Esophagus muscularis mucosa (tissue), 4 donors: Measurements from ENCODE around the gene CASD1. TPM values are rescaled to one million over a fixed set of nuclear protein-coding genes. Genes with fewer than 3 reads are reported as not detected.

Experiments used
- DNase-seq: peaks from one replicate; pipeline ENCODE4 v3.0.0-alpha.2; 2017; ENCODE audit errors: extremely low spot score
- H3K27ac ChIP-seq, 4 donors: fragments of 200-600 bp; sonication (generic); replicated peaks in 1 of 4; 1 replicate in 3 of 4; 2 replicates in 1 of 4; pipeline ENCODE4 v1.5.1; 2016 to 2019; ENCODE audit warnings: mild to moderate bottlenecking in 1 of 4
- H3K27me3 ChIP-seq, 4 donors: fragments of 200-600 bp; sonication (generic); one replicate each; pipeline versions ENCODE4 v1.5.1 to v1.6.0; 2016 to 2019
- H3K36me3 ChIP-seq, 4 donors: fragments of 200-600 bp; sonication (generic); one replicate each; pipeline ENCODE4 v1.5.1; 2016 to 2019
- H3K4me1 ChIP-seq, 4 donors: fragments of 200-600 bp; sonication (generic); one replicate each; pipeline ENCODE4 v1.5.1; 2016 to 2019
- H3K4me3 ChIP-seq, 4 donors: fragments of 200-600 bp; sonication (generic); 1 replicate in 2 of 4; 2 replicates in 2 of 4; pipeline ENCODE4 v1.5.1; 2016 to 2019; ENCODE audit warnings: mild to moderate bottlenecking in 4 of 4, moderate library complexity in 1 of 4
- H3K9me3 ChIP-seq, 4 donors: fragments of 200-600 bp; sonication (generic); 1 replicate in 3 of 4; 2 replicates in 1 of 4; pipeline ENCODE4 v1.5.1; 2016 to 2019
- CTCF ChIP-seq, 3 experiments: fragments of 200-600 bp in 2 of 3; fragments of 450-650 bp in 1 of 3; sonication (generic) in 2 of 3; IDR thresholded peaks; one replicate each; pipeline ENCODE4 v1.5.1; 2017 to 2019; ENCODE audit warnings: antibody characterized with exemption in 3 of 3, mild to moderate bottlenecking in 2 of 3, moderate library complexity in 1 of 3
- EP300 ChIP-seq: sonication (generic); formaldehyde crosslinking; IDR thresholded peaks from one replicate; pipeline ENCODE4 v1.6.1; 2017; ENCODE audit warnings: antibody characterized with exemption
- POLR2A ChIP-seq: fragments of 450-650 bp; IDR thresholded peaks from one replicate; pipeline ENCODE4 v1.6.1; 2017; ENCODE audit warnings: antibody characterized with exemption, moderate library complexity, mild to moderate bottlenecking, low read depth
- POLR2AphosphoS5 ChIP-seq, 2 donors: sonication (generic); formaldehyde crosslinking; IDR thresholded peaks; one replicate each; pipeline ENCODE4 v1.6.1; 2017; ENCODE audit warnings: antibody characterized with exemption in 2 of 2
- WGBS: methylation state at CpG from one replicate; pipeline ENCODE4 v1.1.5; 2018; 5-methylcytosine and 5-hydroxymethylcytosine counted together
- intact Hi-C: fragments of 100-400 bp; cut with DNase I; formaldehyde crosslinking; loops from one replicate; pipeline ENCODE4 v1.15.1; 2023
- total RNA-seq, 4 donors: library from RNA; depleted of rRNA; stranded (reverse); fragments of >200 nt; gene quantifications; one replicate each; pipeline versions ENCODE4 v1.1.0 to v1.2.1, GENCODE V29; 2016

CASD1 gene
- total RNA-seq, 4 donors from 2014 or later, result 17.6 to 27.0 (median 18.8) TPM

- no peaks in the 10 kb centered on the region for H3K36me3 ChIP-seq
- H3K9me3 ChIP-seq, result no peaks in the 10 kb centered on the region
- intact Hi-C loops, result no loop called here
- H3K27ac ChIP-seq, result no peak overlapping the region
- no peak overlapping the region for H3K4me3 ChIP-seq
- H3K4me1 ChIP-seq, result peaks cover 18 to 44% (median 32%) of the 10 kb centered on the region in 4 donors
- no peak for DNase-seq
- no peaks in the 10 kb centered on the region for H3K27me3 ChIP-seq
- no peak for TF ChIP-seq CTCF (IDR thresholded peaks at IDR 0.05)
- TF ChIP-seq POLR2A, result no peak
- TF ChIP-seq POLR2AphosphoS5 (IDR thresholded peaks at IDR 0.05), result no peak
Observed at GRCh38 chr7:94513565-94513860, 3.9 kb downstream of the CASD1 start.

GRCh38 chr7:94514140-94514889 is 4.7 kb downstream of the CASD1 start:
- H3K4me3 ChIP-seq, result no peak overlapping the region
- no peaks in the 10 kb centered on the region for H3K9me3 ChIP-seq
- intact Hi-C loops, result no loop called here
- WGBS, result 83% methylated on average over 4 of the region's 4 CpGs
- DNase-seq, result no peak
- H3K4me1 ChIP-seq, result peaks cover 15 to 38% (median 29%) of the 10 kb centered on the region in 4 donors
- no peak overlapping the region for H3K27ac ChIP-seq
- no peaks in the 10 kb centered on the region for H3K36me3 ChIP-seq
- H3K27me3 ChIP-seq, result no peaks in the 10 kb centered on the region
- no peak for TF ChIP-seq EP300
- no peak for TF ChIP-seq POLR2AphosphoS5 (IDR thresholded peaks at IDR 0.05)
- no peak for TF ChIP-seq CTCF (IDR thresholded peaks at IDR 0.05)
- no peak for TF ChIP-seq POLR2A

DNA sequence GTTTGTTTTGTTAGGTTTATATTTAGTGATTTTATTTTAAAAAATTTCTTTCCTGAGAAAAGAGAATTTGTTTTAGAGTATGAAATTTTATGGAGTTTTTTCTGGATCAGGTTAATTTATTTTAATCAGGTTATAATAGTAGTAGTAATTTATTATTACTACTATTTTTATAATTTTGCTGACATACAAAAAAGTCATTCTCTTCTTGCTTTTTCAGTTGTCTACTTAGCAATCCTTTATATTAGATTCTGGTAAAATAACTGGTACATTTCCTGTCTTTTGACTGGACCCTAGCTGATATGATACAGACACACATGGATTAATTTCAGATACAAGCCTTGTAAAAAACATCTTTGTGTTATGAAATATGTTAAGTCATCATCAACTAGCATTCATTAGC is 5.3 kb downstream of the CASD1 start:
- H3K4me1 ChIP-seq, result peaks cover 14 to 36% (median 28%) of the 10 kb centered on the region in 4 donors
- no peaks in the 10 kb centered on the region for H3K9me3 ChIP-seq
- intact Hi-C loops, result no loop called here
- no peak overlapping the region for H3K4me3 ChIP-seq
- no peaks in the 10 kb centered on the region for H3K27me3 ChIP-seq
- H3K36me3 ChIP-seq, result no peaks in the 10 kb centered on the region
- TF ChIP-seq CTCF (IDR thresholded peaks at IDR 0.05) (no peak), EP300 (no peak), POLR2A (no peak), POLR2AphosphoS5 (IDR thresholded peaks at IDR 0.05) (no peak)
- DNase-seq, result no peak
- H3K27ac ChIP-seq, result no peak overlapping the region

- Histone ChIP-seq H3K27me3 (no peaks in the 10 kb centered on the region), H3K36me3 (peaks cover 0 to 41% (median 21%) of the 10 kb centered on the region in 4 donors), H3K27ac (no peak overlapping the region), H3K4me3 (no peak overlapping the region), H3K9me3 (no peaks in the 10 kb centered on the region), H3K4me1 (no peaks in the 10 kb centered on the region)
- intact Hi-C loops, result no loop called here
- WGBS, result 74% methylated on average over 3 of the region's 3 CpGs
- no peak for TF ChIP-seq EP300
- no peak for TF ChIP-seq POLR2A
- TF ChIP-seq POLR2AphosphoS5 (IDR thresholded peaks at IDR 0.05), result no peak
- no peak for TF ChIP-seq CTCF (IDR thresholded peaks at IDR 0.05)
- DNase-seq, result no peak
Observed at GRCh38 chr7:94525923-94526322, 16.3 kb downstream of the CASD1 start.

- 100% methylated on average over 1 of the region's 1 CpG for WGBS
- H3K4me1 ChIP-seq, result peaks cover 0 to 9% (median 0%) of the 10 kb centered on the region in 4 donors
- intact Hi-C loops, result no loop called here
- DNase-seq, result no peak
- no peaks in the 10 kb centered on the region for H3K9me3 ChIP-seq
- no peaks in the 10 kb centered on the region for H3K27me3 ChIP-seq
- H3K4me3 ChIP-seq, result no peak overlapping the region
- peaks cover 0 to 46% (median 20%) of the 10 kb centered on the region in 4 donors for H3K36me3 ChIP-seq
- TF ChIP-seq POLR2A, result no peak
- no peak for TF ChIP-seq POLR2AphosphoS5 (IDR thresholded peaks at IDR 0.05)
- TF ChIP-seq CTCF (IDR thresholded peaks at IDR 0.05), result no peak
- TF ChIP-seq EP300, result no peak
- H3K27ac ChIP-seq, result no peak overlapping the region
Observed at GRCh38 chr7:94529516-94529915, 19.9 kb downstream of the CASD1 start.
